ENCODE data around the gene KRT75.
"Not testable (repeated sequence)": the region's sequence is repeated elsewhere in the genome, so short reads cannot be mapped to it uniquely, and the experiment has no call there.

Gene KRT75

DNA sequence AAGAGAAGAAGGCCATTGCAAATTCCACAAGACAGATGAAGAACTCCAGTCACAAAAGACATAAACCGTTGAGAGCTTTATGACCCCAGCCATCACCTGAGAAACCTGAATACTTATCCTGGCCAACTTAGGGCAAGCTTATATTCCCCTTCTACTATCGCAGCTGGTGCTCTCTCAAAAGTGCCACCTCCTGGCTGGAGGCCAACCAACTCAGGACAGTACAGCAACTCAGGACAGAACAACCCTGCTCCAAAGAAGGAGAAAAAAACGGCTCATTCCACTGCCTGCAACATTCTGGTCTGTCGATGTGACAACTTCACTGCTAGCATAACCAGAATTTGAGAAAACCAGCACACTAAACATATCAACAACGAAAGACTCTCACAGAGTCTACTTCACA, 27.5 kb upstream of the KRT75 start:
- H3K4me3 ChIP-seq (ENCODE audit: low read depth, low read length) = no peak overlapping the region

DNA sequence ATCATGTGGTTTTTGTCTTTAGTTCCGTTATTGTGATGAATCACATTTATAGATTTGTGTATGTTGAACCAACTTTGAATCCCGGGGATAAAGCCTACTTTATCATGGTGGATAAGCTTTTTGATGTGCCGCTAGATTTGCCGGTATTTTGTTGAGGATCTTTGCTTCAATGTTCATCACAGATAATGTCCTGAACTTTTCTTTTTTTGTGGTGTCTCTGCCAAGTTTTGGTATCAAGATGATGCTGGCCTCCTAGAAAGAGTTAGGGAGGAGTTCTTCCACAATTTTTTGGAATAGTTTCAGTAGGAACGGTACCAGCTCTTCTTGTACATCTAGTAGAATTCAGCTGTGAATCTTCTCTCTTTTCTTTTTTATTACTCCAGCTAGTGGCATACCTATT, 24.7 kb upstream of the KRT75 start:
- H3K4me3 ChIP-seq (ENCODE audit: low read depth, low read length) = no peak overlapping the region
- no peak for TF ChIP-seq CTCF (IDR thresholded peaks at IDR 0.05; ENCODE audit: low read depth, low read length)

More for the DNA sequence above, 27.5 kb upstream of the KRT75 start:
- no peak for TF ChIP-seq CTCF (IDR thresholded peaks at IDR 0.05; ENCODE audit: low read depth, low read length)

GRCh38 chr12:52455821-52456220, 21.6 kb upstream of the KRT75 start:
- H3K4me3 ChIP-seq (ENCODE audit: low read depth, low read length) = no peak overlapping the region
- no peak for TF ChIP-seq CTCF (IDR thresholded peaks at IDR 0.05; ENCODE audit: low read depth, low read length)

DNA sequence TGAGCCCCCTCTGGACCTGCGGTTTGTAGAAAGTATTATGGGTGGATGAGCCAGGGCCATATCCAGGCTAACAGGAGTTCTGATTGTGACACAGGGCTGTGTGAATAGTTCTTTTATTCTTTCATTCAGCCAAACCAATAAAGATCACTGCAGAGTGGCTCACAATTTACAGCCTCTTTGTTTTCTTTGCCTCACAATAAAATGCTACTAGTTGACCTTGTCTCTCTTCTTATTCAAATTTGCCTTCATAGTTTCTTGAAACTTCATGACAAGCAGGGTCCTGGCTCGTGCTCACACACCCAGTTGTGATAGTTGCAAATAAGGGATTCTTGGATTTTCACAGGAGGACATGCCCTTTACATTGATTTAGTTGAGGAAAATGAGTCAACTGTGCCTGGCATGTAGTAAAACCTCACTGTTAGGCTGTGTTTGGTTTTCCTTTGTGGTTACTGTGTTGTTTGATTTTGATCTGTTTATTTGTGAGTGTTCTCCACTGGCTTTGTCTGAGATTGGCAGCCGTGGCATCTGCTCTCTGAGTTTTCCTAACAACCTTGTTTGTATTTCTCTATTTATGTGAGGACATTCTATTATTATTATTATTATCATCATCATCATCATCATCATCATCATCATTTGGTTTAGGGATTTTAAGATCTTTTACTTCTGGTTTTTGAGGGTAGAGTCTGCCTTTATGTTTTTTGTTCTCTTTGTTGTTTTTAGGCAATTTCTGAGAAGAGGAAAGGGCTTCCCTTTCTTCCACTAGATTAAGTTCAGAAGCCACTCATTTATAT, 20.4 kb upstream of the KRT75 start:
- no peak overlapping the region for H3K4me3 ChIP-seq (ENCODE audit: low read depth, low read length)
- no peak for TF ChIP-seq CTCF (IDR thresholded peaks at IDR 0.05; ENCODE audit: low read depth, low read length)

DNA sequence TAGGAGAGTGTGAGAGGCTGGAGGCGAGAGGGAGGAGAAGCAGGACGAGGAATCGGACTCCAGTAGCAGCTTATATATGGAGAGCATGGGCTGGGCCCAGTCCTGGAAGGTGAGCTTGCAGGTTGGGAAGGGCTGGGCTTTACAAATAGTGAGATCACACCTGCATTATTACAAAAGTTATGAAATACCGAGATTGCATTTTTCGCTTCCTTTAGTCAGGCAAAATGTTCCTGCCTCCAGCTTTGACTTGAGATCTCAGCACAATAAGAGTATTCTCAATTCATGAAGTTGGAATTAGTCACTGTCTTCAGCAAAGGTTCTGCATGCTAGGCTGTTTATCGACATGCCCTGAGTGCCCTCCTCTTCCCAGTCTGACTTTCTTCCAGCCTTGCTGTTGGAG, 17.9 kb upstream of the KRT75 start, which contains the start of gene KRT6B:
Gene KRT6B (minus strand): TSS at position 46 of the 400 bp plus-strand sequence. CDS start 68 bp downstream, outside the sequence.
- TF ChIP-seq CTCF (IDR thresholded peaks at IDR 0.05; ENCODE audit: low read depth, low read length) = no peak
- no peak within 1 kb of the TSS for H3K4me3 ChIP-seq (ENCODE audit: low read depth, low read length)

DNA sequence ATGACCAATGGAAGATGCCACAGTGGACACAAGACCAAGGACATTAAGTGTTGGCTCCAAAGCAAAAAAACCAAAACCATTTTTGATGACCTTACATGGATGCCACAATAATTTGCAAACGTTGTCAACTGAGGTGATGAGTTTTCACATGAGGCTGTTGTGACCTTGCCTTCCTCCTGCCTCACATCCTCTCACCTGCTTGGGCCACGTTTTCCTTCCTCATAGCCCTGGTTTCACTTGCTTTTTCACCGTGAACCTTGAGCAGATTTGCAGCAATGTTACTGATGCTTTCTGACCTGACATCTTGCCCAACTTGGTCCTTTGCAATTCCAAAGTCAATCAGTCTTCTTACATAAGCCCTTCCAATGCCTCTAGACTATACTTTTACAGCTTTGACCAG, 14.1 kb upstream of the KRT75 start:
- no peak for TF ChIP-seq CTCF (IDR thresholded peaks at IDR 0.05; ENCODE audit: low read depth, low read length)
- no peak overlapping the region for H3K4me3 ChIP-seq (ENCODE audit: low read depth, low read length)

DNA sequence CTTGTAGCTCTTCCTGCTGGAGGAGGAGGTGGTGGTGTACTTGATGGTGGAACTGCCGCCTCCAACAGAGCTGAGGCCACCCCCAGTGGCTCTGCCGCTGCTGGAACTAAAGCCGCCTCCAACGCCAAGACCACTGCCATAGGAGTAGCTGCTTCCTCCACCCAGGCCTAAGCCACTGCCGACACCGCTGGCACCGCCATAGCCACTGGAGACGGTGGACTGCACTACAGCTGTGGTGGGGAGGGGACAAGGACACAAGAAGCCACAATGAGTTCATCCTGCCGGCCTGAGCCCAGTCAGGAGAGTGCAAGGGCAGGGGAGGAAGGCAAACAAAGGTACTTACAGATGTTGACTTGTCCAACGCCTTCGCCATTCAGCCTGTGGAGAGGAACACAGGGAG, 13.0 kb upstream of the KRT75 start:
- H3K4me3 ChIP-seq (ENCODE audit: low read depth, low read length) = not testable (repeated sequence)
